Neuronal stem cell (in vitro differentiated cells): ENCODE measurements around the gene EIPR1.

Source experiments
- DNase-seq: peaks from one replicate; pipeline ENCODE4 v3.0.0-alpha.2; 2013; ENCODE audit warnings: low spot score
- H2AFZ ChIP-seq: one replicate; pipeline ENCODE4 v1.6.1; 2013; ENCODE audit warnings: mild to moderate bottlenecking, low read length, inconsistent platforms
- H2AK5ac ChIP-seq: 2 replicates; pipeline ENCODE4 v1.6.1; 2013; ENCODE audit warnings: low read depth, mild to moderate bottlenecking, inconsistent platforms, low read length, moderate library complexity, mixed read lengths
- H2BK120ac ChIP-seq: 2 replicates; pipeline ENCODE4 v1.6.1; 2013; ENCODE audit warnings: low read depth, mild to moderate bottlenecking, inconsistent platforms, low read length, moderate library complexity, mixed read lengths
- H2BK12ac ChIP-seq: one replicate; pipeline ENCODE4 v1.6.1; 2013; ENCODE audit warnings: low read length, inconsistent platforms
- H2BK15ac ChIP-seq: 2 replicates; pipeline ENCODE4 v1.6.1; 2013; ENCODE audit warnings: mild to moderate bottlenecking, low read length, inconsistent platforms, mixed read lengths
- H2BK5ac ChIP-seq: one replicate; pipeline ENCODE4 v1.6.1; 2013; ENCODE audit warnings: inconsistent platforms, mild to moderate bottlenecking, low read length, moderate library complexity
- H3K14ac ChIP-seq: one replicate; pipeline ENCODE4 v1.6.1; 2013; ENCODE audit warnings: low read length, inconsistent platforms
- H3K18ac ChIP-seq: 2 replicates; pipeline ENCODE4 v1.6.1; 2013; ENCODE audit warnings: low read length, inconsistent platforms
- H3K23ac ChIP-seq: 2 replicates; pipeline ENCODE4 v1.6.1; 2013; ENCODE audit warnings: low read depth, mild to moderate bottlenecking, mixed read lengths, low read length, inconsistent platforms; ENCODE audit not compliant: poor library complexity
- H3K27ac ChIP-seq: replicated peaks from 3 replicates; pipeline ENCODE4 v1.5.1; 2013; ENCODE audit warnings: low read length, inconsistent platforms
- H3K27me3 ChIP-seq, 3 experiments: 2 replicates each; pipeline ENCODE4 v1.6.1; 2013; ENCODE audit warnings: low read length in 3 of 3, mild to moderate bottlenecking in 2 of 3, inconsistent platforms in 1 of 3, low read depth in 1 of 3, mixed read lengths in 1 of 3, moderate library complexity in 1 of 3; ENCODE audit not compliant: control insufficient read depth in 3 of 3, insufficient read depth in 3 of 3
- H3K36me3 ChIP-seq, 2 donors: replicated peaks in 1 of 2; 2 replicates each; pipeline ENCODE4 v1.6.1; 2013; ENCODE audit warnings: low read length in 2 of 2; ENCODE audit not compliant: control insufficient read depth in 2 of 2, insufficient read depth in 2 of 2
- H3K4ac ChIP-seq: 2 replicates; pipeline ENCODE4 v1.6.1; 2013; ENCODE audit warnings: inconsistent platforms, mild to moderate bottlenecking, low read length, moderate library complexity
- H3K4me1 ChIP-seq, 2 donors: 1 replicate in 1 of 2; 2 replicates in 1 of 2; pipeline ENCODE4 v1.6.1; 2013; ENCODE audit warnings: low read length in 2 of 2, low read depth in 1 of 2; ENCODE audit not compliant: control insufficient read depth in 2 of 2, insufficient read depth in 1 of 2
- H3K4me2 ChIP-seq: one replicate; pipeline ENCODE4 v1.6.1; 2013; ENCODE audit warnings: mild to moderate bottlenecking, low read length, inconsistent platforms; ENCODE audit not compliant: insufficient read depth, poor library complexity, severe bottlenecking
- H3K4me3 ChIP-seq, 2 donors: 2 replicates each; pipeline ENCODE4 v1.5.1; 2013; ENCODE audit warnings: low read length in 2 of 2, mild to moderate bottlenecking in 2 of 2, inconsistent platforms in 1 of 2, moderate library complexity in 1 of 2
- H3K79me1 ChIP-seq: one replicate; pipeline ENCODE4 v1.6.1; 2013; ENCODE audit warnings: low read depth, mild to moderate bottlenecking, inconsistent platforms, low read length, moderate library complexity
- H3K9ac ChIP-seq: one replicate; pipeline ENCODE4 v1.6.1; 2013; ENCODE audit warnings: mild to moderate bottlenecking, low read depth, low read length, inconsistent platforms; ENCODE audit not compliant: poor library complexity
- H3K9me3 ChIP-seq, 2 donors: replicated peaks in 1 of 2; 2 replicates each; pipeline versions ENCODE3 to v1.6.1; 2013; ENCODE audit warnings: low read length in 2 of 2, mild to moderate bottlenecking in 2 of 2, inconsistent platforms in 1 of 2, low read depth in 1 of 2, mixed read lengths in 1 of 2, moderate library complexity in 1 of 2; ENCODE audit not compliant: control insufficient read depth in 2 of 2, insufficient read depth in 1 of 2
- H4K8ac ChIP-seq: one replicate; pipeline ENCODE4 v1.6.1; 2013; ENCODE audit warnings: low read depth, mild to moderate bottlenecking, inconsistent platforms, low read length, moderate library complexity
- H4K91ac ChIP-seq: one replicate; pipeline ENCODE4 v1.6.1; 2013; ENCODE audit warnings: low read length, low read depth, mild to moderate bottlenecking, inconsistent platforms; ENCODE audit not compliant: poor library complexity
- WGBS, 2 donors: extraction: QIAGEN DNeasy Blood & Tissue Kit; methylation state at CpG; one replicate each; pipeline ENCODE4 v1.1.7; 2013; ENCODE audit warnings: missing lambda C conversion rate in 2 of 2, mixed read lengths in 1 of 2; ENCODE audit not compliant: insufficient read length in 2 of 2, insufficient replicate concordance in 1 of 2; ENCODE audit errors: extremely low coverage in 2 of 2; 5-methylcytosine and 5-hydroxymethylcytosine counted together

Gene EIPR1

DNA sequence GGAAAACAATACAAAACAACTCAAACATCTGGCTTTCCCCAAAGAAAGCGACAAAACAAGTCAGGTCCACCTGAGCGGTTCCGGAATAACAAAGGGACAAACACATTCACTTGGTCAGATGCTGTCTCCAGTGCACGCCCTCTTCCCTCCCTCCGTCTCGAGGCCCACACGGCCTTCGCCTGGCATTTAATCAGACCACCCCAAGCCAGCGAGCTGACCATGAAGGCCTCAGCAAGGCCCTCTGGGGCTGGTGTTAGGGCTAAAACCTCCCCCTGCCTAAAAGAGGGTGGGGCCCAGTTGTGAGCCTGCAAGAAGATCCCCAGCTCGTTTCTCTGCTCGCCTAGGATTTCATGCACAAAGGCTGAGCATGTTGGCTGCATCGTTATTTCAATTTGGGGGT, 180.3 kb downstream of the EIPR1 start:
- Histone ChIP-seq H2BK5ac (no peak overlapping the region), H3K4me2 (no peak overlapping the region), H3K9me3 (peaks cover 0 to 6% of the 10 kb centered on the region in 2 donors), H2BK15ac (no peak overlapping the region), H3K18ac (no peak overlapping the region), H3K27me3 (no peaks in the 10 kb centered on the region), H4K91ac (no peak overlapping the region), H3K4me1 (peaks cover 2 to 3% of the 10 kb centered on the region in 2 donors), H2AFZ (no peak overlapping the region), H3K14ac (no peak overlapping the region), H3K9ac (no peak overlapping the region), H3K36me3 (peaks cover 13 to 40% of the 10 kb centered on the region in 2 donors), H3K79me1 (peaks cover 4% of the 10 kb centered on the region), H2AK5ac (no peak overlapping the region), H3K27ac (no peak overlapping the region), H2BK120ac (no peak overlapping the region), H3K4me3 (no peak overlapping the region), H3K4ac (no peak overlapping the region), H3K23ac (no peak overlapping the region), H2BK12ac (no peak overlapping the region), H4K8ac (no peak overlapping the region)
- DNase-seq, result no peak
- no CpG with 5 or more reads among the region's 12 CpGs for WGBS, 2 donors

DNA sequence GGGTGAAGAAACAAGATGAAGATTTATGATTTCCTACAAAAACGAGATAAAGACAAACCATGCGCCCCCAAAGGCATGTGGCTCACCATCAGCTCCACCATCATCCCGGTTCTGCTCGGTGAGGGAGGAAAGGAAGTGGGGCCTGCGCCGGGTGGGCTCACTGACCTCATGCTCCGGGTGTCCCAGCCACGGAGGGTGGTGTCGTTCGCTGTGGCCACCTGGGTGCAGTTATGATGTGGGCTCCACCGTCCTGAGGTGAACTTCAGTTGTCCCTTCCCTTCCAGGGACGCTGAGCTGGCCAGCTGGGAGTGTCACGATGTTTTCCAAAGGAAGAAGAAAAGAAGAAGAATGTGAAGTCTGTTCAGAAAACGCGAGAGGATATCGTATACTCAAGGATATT, 180.9 kb downstream of the EIPR1 start:
- Histone ChIP-seq H3K4ac (no peak overlapping the region), H3K79me1 (peaks cover 4% of the 10 kb centered on the region), H3K23ac (no peak overlapping the region), H3K27ac (no peak overlapping the region), H2BK120ac (no peak overlapping the region), H2AFZ (no peak overlapping the region), H3K4me2 (no peak overlapping the region), H3K27me3 (no peaks in the 10 kb centered on the region), H3K4me3 (no peak overlapping the region), H2BK5ac (no peak overlapping the region), H3K9me3 (peaks cover 0 to 6% of the 10 kb centered on the region in 2 donors), H2AK5ac (no peak overlapping the region), H4K91ac (no peak overlapping the region), H3K4me1 (peaks cover 2 to 3% of the 10 kb centered on the region in 2 donors), H4K8ac (no peak overlapping the region), H3K9ac (no peak overlapping the region), H2BK15ac (no peak overlapping the region), H3K36me3 (peaks cover 16 to 46% of the 10 kb centered on the region in 2 donors), H2BK12ac (no peak overlapping the region), H3K14ac (no peak overlapping the region), H3K18ac (no peak overlapping the region)
- WGBS, 2 donors, result no CpG with 5 or more reads among the region's 16 CpGs
- DNase-seq, result no peak

DNA sequence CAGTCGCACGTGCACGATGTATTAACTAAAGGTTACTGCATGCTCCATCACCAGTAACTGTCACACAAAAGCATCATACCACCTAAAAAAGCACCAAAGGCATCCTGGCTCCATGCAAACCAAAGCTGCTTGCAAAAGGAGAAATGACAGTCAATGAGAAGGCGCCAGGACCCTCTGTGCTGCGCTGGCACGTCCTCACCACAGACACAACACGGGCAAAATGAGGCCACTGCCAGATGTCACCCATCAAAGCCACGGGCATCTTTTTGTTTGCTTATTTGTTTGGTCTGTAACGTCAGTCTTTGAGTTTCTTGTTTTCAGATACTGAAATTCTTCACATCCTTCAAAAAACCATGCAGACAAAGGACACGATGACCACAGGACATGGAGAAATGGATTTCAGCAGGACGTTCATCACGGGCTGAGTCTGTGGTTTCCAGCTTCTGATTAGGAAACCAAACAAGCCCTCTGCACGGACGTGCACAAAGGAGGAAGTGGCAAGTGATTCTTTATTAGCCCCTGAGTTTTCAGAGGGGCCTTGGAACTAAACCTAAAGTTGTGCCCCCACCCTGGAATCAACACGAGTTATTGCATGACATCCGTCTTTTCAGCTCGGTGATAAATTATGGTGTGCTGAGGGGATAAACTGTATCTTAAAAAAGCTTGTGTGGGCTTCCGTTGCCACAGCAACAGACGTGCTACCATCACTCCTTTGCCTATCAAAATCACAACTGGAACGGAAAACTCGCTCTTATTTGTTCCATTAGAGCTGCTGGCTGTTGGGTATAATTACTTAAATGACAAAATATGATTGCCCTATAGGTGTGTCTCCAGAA, 181.8 kb downstream of the EIPR1 start:
- no peak overlapping the region for H3K27ac ChIP-seq
- no peak overlapping the region for H2BK12ac ChIP-seq
- no peak overlapping the region for H3K14ac ChIP-seq
- H4K8ac ChIP-seq, result no peak overlapping the region
- no peak overlapping the region for H2AFZ ChIP-seq
- no peak overlapping the region for H4K91ac ChIP-seq
- peaks cover 2 to 3% of the 10 kb centered on the region in 2 donors for H3K4me1 ChIP-seq
- peaks cover 0 to 6% of the 10 kb centered on the region in 2 donors for H3K9me3 ChIP-seq
- H2AK5ac ChIP-seq, result no peak overlapping the region
- H3K4me3 ChIP-seq, result no peak overlapping the region
- WGBS, 2 donors, result no CpG with 5 or more reads among the region's 21 CpGs
- DNase-seq, result no peak
- H3K18ac ChIP-seq, result no peak overlapping the region
- no peak overlapping the region for H3K4ac ChIP-seq
- H2BK5ac ChIP-seq, result no peak overlapping the region
- H2BK120ac ChIP-seq, result no peak overlapping the region
- no peak overlapping the region for H3K4me2 ChIP-seq
- no peak overlapping the region for H3K23ac ChIP-seq
- H3K79me1 ChIP-seq, result peaks cover 4% of the 10 kb centered on the region
- H3K36me3 ChIP-seq, result peaks cover 16 to 54% of the 10 kb centered on the region in 2 donors
- no peak overlapping the region for H3K9ac ChIP-seq
- no peak overlapping the region for H2BK15ac ChIP-seq
- H3K27me3 ChIP-seq, result no peaks in the 10 kb centered on the region

DNA sequence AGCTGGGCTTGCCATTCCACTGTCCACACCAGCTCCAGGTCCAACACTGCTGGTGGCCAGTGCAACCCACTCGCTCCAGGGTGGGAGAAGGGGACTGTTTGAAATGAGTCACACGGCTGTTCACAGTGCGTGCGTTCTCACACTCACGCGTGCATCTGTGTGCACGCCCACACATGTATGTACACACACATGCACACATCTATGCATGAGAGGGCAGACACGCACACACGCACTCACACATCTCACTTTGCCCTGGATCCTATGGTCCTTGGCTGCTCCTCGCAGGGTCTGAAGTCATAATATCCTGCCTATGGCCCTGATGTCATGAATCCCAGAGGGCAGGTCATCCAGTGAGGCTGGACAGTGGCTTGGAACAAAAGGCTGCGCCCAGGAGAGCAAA, 182.8 kb downstream of the EIPR1 start:
- DNase-seq, result no peak
- Histone ChIP-seq H3K4ac (no peak overlapping the region), H2BK5ac (peak overlapping the region; percentile 16), H2BK120ac (no peak overlapping the region), H3K4me2 (no peak overlapping the region), H3K9me3 (peaks cover 0 to 4% of the 10 kb centered on the region in 2 donors), H3K18ac (peak overlapping the region; percentile 65), H3K27me3 (no peaks in the 10 kb centered on the region), H2BK12ac (no peak overlapping the region), H3K9ac (no peak overlapping the region), H3K79me1 (peaks cover 7% of the 10 kb centered on the region), H4K8ac (no peak overlapping the region), H3K36me3 (peaks cover 20 to 57% of the 10 kb centered on the region in 2 donors), H2BK15ac (no peak overlapping the region), H3K27ac (no peak overlapping the region), H4K91ac (no peak overlapping the region), H3K4me1 (peaks cover 2 to 3% of the 10 kb centered on the region in 2 donors), H3K14ac (peak overlapping the region; percentile 49), H3K4me3 (no peak overlapping the region), H3K23ac (no peak overlapping the region), H2AFZ (no peak overlapping the region), H2AK5ac (no peak overlapping the region)
- WGBS, 2 donors, result no CpG with 5 or more reads among the region's 11 CpGs
